ENCODE measurements around the gene UBALD2.
"Not testable (repeated sequence)": the region's sequence is repeated elsewhere in the genome, so short reads cannot be mapped to it uniquely, and the experiment has no call there.

GRCh38 chr17:76225373-76226086, 39.6 kb upstream of the UBALD2 start:
- not testable (repeated sequence) for TF ChIP-seq SUZ12 (IDR thresholded peaks at IDR 0.05; ENCODE audit: extremely low read depth, insufficient read depth, insufficient read length); ZNF274 (IDR thresholded peaks at IDR 0.05; ENCODE audit: low read depth, low read length); YY1 (IDR thresholded peaks at IDR 0.05; ENCODE audit: insufficient read depth, insufficient read length)

Data from NT2/D1 (cell line).